Neural progenitor cell (in vitro differentiated cells): ENCODE measurements around the gene MACROD2. TPM values are rescaled to one million over a fixed set of nuclear protein-coding genes. Genes with fewer than 3 reads are reported as not detected.

Experiments
- DNase-seq: peaks from one replicate; pipeline ENCODE4 v3.0.0-alpha.2; 2016; ENCODE audit warnings: low spot score
- H2AFZ ChIP-seq: fragments of 200-600 bp; sonication (generic); replicated peaks from 2 replicates; pipeline ENCODE4 v1.6.1; 2016; ENCODE audit warnings: antibody characterized with exemption
- H3F3A ChIP-seq: fragments of 200-600 bp; sonication (generic); 2 replicates; pipeline ENCODE4 v1.6.1; 2016; ENCODE audit warnings: antibody characterized with exemption, low read depth
- H3K27ac ChIP-seq: fragments of 200-600 bp; sonication (generic); 2 replicates; pipeline ENCODE4 v1.5.1; 2016; ENCODE audit warnings: mild to moderate bottlenecking
- H3K27me3 ChIP-seq: fragments of 200-600 bp; sonication (generic); 2 replicates; pipeline ENCODE4 v1.6.1; 2016; ENCODE audit warnings: mild to moderate bottlenecking, moderate library complexity
- H3K36me3 ChIP-seq: fragments of 200-600 bp; sonication (generic); 2 replicates; pipeline ENCODE4 v1.5.1; 2016
- H3K4me1 ChIP-seq: fragments of 200-600 bp; sonication (generic); 2 replicates; pipeline ENCODE4 v1.6.1; 2016; ENCODE audit warnings: mixed run types
- H3K4me2 ChIP-seq: fragments of 200-600 bp; sonication (generic); 2 replicates; pipeline ENCODE4 v1.6.1; 2016
- H3K4me3 ChIP-seq: fragments of 200-600 bp; sonication (generic); 2 replicates; pipeline ENCODE4 v1.5.1; 2016
- H3K79me2 ChIP-seq: fragments of 200-600 bp; sonication (generic); 2 replicates; pipeline ENCODE4 v1.6.1; 2016; ENCODE audit warnings: low read depth
- H3K9ac ChIP-seq: fragments of 200-600 bp; sonication (generic); 2 replicates; pipeline ENCODE4 v1.6.1; 2016
- H3K9me3 ChIP-seq: fragments of 200-600 bp; sonication (generic); 2 replicates; pipeline ENCODE4 v1.5.1; 2016; ENCODE audit warnings: low read depth
- H4K20me1 ChIP-seq: fragments of 200-600 bp; sonication (generic); 2 replicates; pipeline ENCODE4 v1.6.1; 2016; ENCODE audit warnings: low read depth
- H3K27ac Mint-ChIP-seq: 3 replicates; pipeline ENCODE4 v1.8.0; 2021; ENCODE audit warnings: mixed read lengths
- H3K27me3 Mint-ChIP-seq: 2 replicates; pipeline ENCODE4 v1.8.0; 2022; ENCODE audit warnings: low read depth, mild to moderate bottlenecking, inconsistent platforms, moderate library complexity, mixed read lengths; ENCODE audit not compliant: insufficient read depth
- H3K36me3 Mint-ChIP-seq: 3 replicates; pipeline ENCODE4 v1.8.0; 2021; ENCODE audit warnings: mixed read lengths
- H3K4me1 Mint-ChIP-seq: 3 replicates; pipeline ENCODE4 v1.8.0; 2021; ENCODE audit warnings: mixed read lengths
- H3K4me3 Mint-ChIP-seq: 3 replicates; pipeline ENCODE4 v1.8.0; 2021; ENCODE audit warnings: mild to moderate bottlenecking, moderate library complexity, mixed read lengths
- H3K9me3 Mint-ChIP-seq: 3 replicates; pipeline ENCODE4 v1.8.0; 2020; ENCODE audit warnings: mixed read lengths
- EZH2 ChIP-seq: fragments of 200-600 bp; sonication (generic); IDR thresholded peaks from 2 replicates; pipeline ENCODE4 v1.6.1; 2017; ENCODE audit warnings: antibody characterized with exemption, mild to moderate bottlenecking, moderate library complexity
- EZH2phosphoT487 ChIP-seq: fragments of 200-600 bp; sonication (generic); IDR thresholded peaks from 2 replicates; pipeline ENCODE4 v1.6.1; 2017; ENCODE audit warnings: antibody characterized with exemption
- total RNA-seq: library from RNA; depleted of rRNA; stranded (reverse); fragments of >200 nt; gene quantifications from 2 replicates; pipeline ENCODE4 v1.2.3, GENCODE V29; 2015; ENCODE audit warnings: low replicate concordance
- TF ChIP-seq, protein P1 (sequence below): fragments of 200-600 bp; sonication (generic); IDR thresholded peaks from 2 replicates; pipeline ENCODE4 v1.5.1; 2017; ENCODE audit warnings: antibody characterized with exemption, mild to moderate bottlenecking

Gene MACROD2
- total RNA-seq, 1 donor from 2014 or later, result 11.9 TPM

GRCh38 chr20:15253431-15253830, 1258.1 kb downstream of the MACROD2 start:
- no peak overlapping the region for H3K4me3 Mint-ChIP-seq

GRCh38 chr20:15256676-15257568, 1261.6 kb downstream of the MACROD2 start:
- Histone ChIP-seq H3K4me1 (no peaks in the 10 kb centered on the region), H4K20me1 (no peaks in the 10 kb centered on the region), H3K4me2 (no peak overlapping the region), H3K4me3 (no peak overlapping the region), H3K27ac (no peak overlapping the region), H3F3A (no peaks in the 10 kb centered on the region), H3K79me2 (no peaks in the 10 kb centered on the region), H2AFZ (no peak overlapping the region), H3K9ac (no peak overlapping the region), H3K9me3 (no peaks in the 10 kb centered on the region), H3K36me3 (no peaks in the 10 kb centered on the region), H3K27me3 (no peaks in the 10 kb centered on the region)
- no peak for DNase-seq
- Mint-ChIP-seq H3K4me3 (no peak overlapping the region), H3K36me3 (no peaks in the 10 kb centered on the region), H3K4me1 (no peaks in the 10 kb centered on the region), H3K27ac (no peak overlapping the region), H3K27me3 (no peaks in the 10 kb centered on the region), H3K9me3 (no peaks in the 10 kb centered on the region)
- no peak for TF ChIP-seq EZH2
- TF ChIP-seq EZH2phosphoT487, result no peak
- TF ChIP-seq, protein P1, sequence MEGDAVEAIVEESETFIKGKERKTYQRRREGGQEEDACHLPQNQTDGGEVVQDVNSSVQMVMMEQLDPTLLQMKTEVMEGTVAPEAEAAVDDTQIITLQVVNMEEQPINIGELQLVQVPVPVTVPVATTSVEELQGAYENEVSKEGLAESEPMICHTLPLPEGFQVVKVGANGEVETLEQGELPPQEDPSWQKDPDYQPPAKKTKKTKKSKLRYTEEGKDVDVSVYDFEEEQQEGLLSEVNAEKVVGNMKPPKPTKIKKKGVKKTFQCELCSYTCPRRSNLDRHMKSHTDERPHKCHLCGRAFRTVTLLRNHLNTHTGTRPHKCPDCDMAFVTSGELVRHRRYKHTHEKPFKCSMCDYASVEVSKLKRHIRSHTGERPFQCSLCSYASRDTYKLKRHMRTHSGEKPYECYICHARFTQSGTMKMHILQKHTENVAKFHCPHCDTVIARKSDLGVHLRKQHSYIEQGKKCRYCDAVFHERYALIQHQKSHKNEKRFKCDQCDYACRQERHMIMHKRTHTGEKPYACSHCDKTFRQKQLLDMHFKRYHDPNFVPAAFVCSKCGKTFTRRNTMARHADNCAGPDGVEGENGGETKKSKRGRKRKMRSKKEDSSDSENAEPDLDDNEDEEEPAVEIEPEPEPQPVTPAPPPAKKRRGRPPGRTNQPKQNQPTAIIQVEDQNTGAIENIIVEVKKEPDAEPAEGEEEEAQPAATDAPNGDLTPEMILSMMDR, result no peak

More at GRCh38 chr20:15253431-15253830, 1258.1 kb downstream of the MACROD2 start:
- Histone ChIP-seq H3K79me2 (no peaks in the 10 kb centered on the region), H3K9ac (no peak overlapping the region), H3K27ac (no peak overlapping the region), H3K4me3 (no peak overlapping the region), H3K9me3 (no peaks in the 10 kb centered on the region), H3K4me2 (no peak overlapping the region), H3K4me1 (no peaks in the 10 kb centered on the region), H2AFZ (no peak overlapping the region), H3K36me3 (no peaks in the 10 kb centered on the region), H3F3A (no peaks in the 10 kb centered on the region), H3K27me3 (no peaks in the 10 kb centered on the region), H4K20me1 (no peaks in the 10 kb centered on the region)
- Mint-ChIP-seq H3K36me3 (no peaks in the 10 kb centered on the region), H3K27ac (no peak overlapping the region), H3K4me1 (peaks cover 3% of the 10 kb centered on the region), H3K9me3 (no peaks in the 10 kb centered on the region), H3K27me3 (no peaks in the 10 kb centered on the region)
- TF ChIP-seq, protein P1, result no peak
- TF ChIP-seq EZH2, result no peak
- no peak for TF ChIP-seq EZH2phosphoT487
- DNase-seq, result no peak

GRCh38 chr20:15257569-15257870, 1262.2 kb downstream of the MACROD2 start:
- DNase-seq, result no peak
- no peak overlapping the region for H3K27ac ChIP-seq
- H4K20me1 ChIP-seq, result no peaks in the 10 kb centered on the region
- no peak overlapping the region for H3K4me3 ChIP-seq
- H3K27me3 ChIP-seq, result no peaks in the 10 kb centered on the region
- H3K79me2 ChIP-seq, result no peaks in the 10 kb centered on the region
- H3K9ac ChIP-seq, result no peak overlapping the region
- H3K4me1 ChIP-seq, result no peaks in the 10 kb centered on the region
- H3F3A ChIP-seq, result no peaks in the 10 kb centered on the region
- no peak overlapping the region for H3K4me2 ChIP-seq
- no peaks in the 10 kb centered on the region for H3K9me3 ChIP-seq
- no peak for TF ChIP-seq EZH2
- TF ChIP-seq, protein P1, result no peak
- no peak for TF ChIP-seq EZH2phosphoT487
- Mint-ChIP-seq H3K4me1 (no peaks in the 10 kb centered on the region), H3K27ac (no peak overlapping the region), H3K9me3 (peaks cover under 1% of the 10 kb centered on the region), H3K27me3 (no peaks in the 10 kb centered on the region), H3K4me3 (no peak overlapping the region), H3K36me3 (no peaks in the 10 kb centered on the region)
- no peak overlapping the region for H2AFZ ChIP-seq
- no peaks in the 10 kb centered on the region for H3K36me3 ChIP-seq
